ENCODE results near the gene MRPS23.

Gene MRPS23

DNA sequence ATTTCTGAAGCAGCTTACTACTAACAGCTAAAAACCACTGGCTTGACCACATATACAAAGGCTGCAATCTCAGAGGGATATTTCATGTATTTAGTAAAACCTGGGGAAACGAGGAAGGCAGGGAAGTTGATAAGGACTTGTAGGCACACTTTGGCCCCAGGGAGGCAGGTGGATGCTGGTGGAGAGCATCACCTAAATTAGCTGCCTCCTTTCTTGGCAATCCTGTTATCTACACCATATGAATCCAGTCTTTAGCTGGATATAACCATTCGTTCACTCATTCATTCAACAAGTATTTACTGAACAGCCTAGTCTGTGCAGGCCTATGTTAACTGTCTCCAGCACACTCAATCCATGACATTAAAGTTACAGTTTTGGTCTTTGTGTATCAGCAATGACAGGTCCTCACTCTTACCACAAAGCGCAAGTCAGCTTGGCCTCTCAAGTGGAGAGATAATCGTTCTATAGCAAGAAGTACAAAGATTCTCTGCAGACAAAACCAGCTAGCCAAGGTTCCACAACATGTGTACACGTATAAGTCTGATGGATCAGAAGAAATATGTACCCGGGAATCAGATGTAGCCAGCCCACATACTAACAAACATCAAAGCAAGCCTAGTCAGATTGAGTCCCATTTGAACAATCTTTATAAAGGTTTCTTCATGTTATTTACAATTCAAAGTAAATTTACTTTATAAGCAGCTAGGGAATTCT, 10.8 kb downstream of the MRPS23 start:
- Histone ChIP-seq H3K9me3 (ENCODE audit: control insufficient read depth, insufficient read depth, low read depth, low read length) (no peaks in the 10 kb centered on the region), H3K4me3 (ENCODE audit: low read depth, low read length) (no peak overlapping the region), H3K36me3 (ENCODE audit: control insufficient read depth in 2 of 2, insufficient read depth in 1 of 2, low read length in 2 of 2) (peaks cover 55 to 56% of the 10 kb centered on the region in 2 experiments), H3K27ac (ENCODE audit: extremely low read depth, low read depth, low read length) (peak overlapping the region; percentile 11; the same call in 1 of the 2 replicates), H3K4me1 (ENCODE audit: control insufficient read depth, insufficient read depth, low read length) (no peaks in the 10 kb centered on the region)
- TF ChIP-seq SCRT2 (tag by site-specific recombination; IDR thresholded peaks at IDR 0.05) = peak; percentile 48; the same call in 1 of the 2 replicates
- TF ChIP-seq ZNF132 (tag by site-specific recombination; IDR thresholded peaks at IDR 0.05; ENCODE audit: borderline replicate concordance) = no peak
- ChIA-PET POLR2A (interaction anchor here (1.8 kb wide), 1 partner anchor 10 kb away, joined by 9 read pairs; the partner anchor contains the start of gene MRPS23), CTCF (interaction anchor here (0.5 to 1.0 kb wide), 6 partner anchors 34 to 829 kb away, joined by 3 to 4 read pairs (median 3); no protein-coding TSS in a partner anchor)

GRCh38 chr17:57838453-57838852, 11.4 kb downstream of the MRPS23 start:
- Histone ChIP-seq H3K27ac (ENCODE audit: extremely low read depth, low read depth, low read length) (no peak overlapping the region), H3K4me3 (ENCODE audit: low read depth, low read length) (no peak overlapping the region), H3K9me3 (ENCODE audit: control insufficient read depth, insufficient read depth, low read depth, low read length) (no peaks in the 10 kb centered on the region), H3K4me1 (ENCODE audit: control insufficient read depth, insufficient read depth, low read length) (no peaks in the 10 kb centered on the region), H3K36me3 (ENCODE audit: control insufficient read depth in 2 of 2, insufficient read depth in 1 of 2, low read length in 2 of 2) (peaks cover 50 to 51% of the 10 kb centered on the region in 2 experiments)
- POLR2A ChIA-PET = interaction anchor here (1.8 kb wide), 1 partner anchor 11 kb away, joined by 9 read pairs; the partner anchor contains the start of gene MRPS23
- no peak for TF ChIP-seq ZNF792 (tag by site-specific recombination; IDR thresholded peaks at IDR 0.05)
- TF ChIP-seq ZNF184 (tag by site-specific recombination; IDR thresholded peaks at IDR 0.05) = no peak
- no peak for TF ChIP-seq ZNF121 (tag by site-specific recombination; IDR thresholded peaks at IDR 0.05)
- TF ChIP-seq KLF9 (tag by site-specific recombination; IDR thresholded peaks at IDR 0.05; ENCODE audit: low read depth) = no peak
- no peak for TF ChIP-seq ZXDB (tag by site-specific recombination; IDR thresholded peaks at IDR 0.05)
- TF ChIP-seq, protein P1, sequence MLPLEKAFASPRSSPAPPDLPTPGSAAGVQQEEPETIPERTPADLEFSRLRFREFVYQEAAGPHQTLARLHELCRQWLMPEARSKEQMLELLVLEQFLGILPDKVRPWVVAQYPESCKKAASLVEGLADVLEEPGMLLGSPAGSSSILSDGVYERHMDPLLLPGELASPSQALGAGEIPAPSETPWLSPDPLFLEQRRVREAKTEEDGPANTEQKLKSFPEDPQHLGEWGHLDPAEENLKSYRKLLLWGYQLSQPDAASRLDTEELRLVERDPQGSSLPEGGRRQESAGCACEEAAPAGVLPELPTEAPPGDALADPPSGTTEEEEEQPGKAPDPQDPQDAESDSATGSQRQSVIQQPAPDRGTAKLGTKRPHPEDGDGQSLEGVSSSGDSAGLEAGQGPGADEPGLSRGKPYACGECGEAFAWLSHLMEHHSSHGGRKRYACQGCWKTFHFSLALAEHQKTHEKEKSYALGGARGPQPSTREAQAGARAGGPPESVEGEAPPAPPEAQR (tag by site-specific recombination; IDR thresholded peaks at IDR 0.05) = no peak
- TF ChIP-seq, protein P2, sequence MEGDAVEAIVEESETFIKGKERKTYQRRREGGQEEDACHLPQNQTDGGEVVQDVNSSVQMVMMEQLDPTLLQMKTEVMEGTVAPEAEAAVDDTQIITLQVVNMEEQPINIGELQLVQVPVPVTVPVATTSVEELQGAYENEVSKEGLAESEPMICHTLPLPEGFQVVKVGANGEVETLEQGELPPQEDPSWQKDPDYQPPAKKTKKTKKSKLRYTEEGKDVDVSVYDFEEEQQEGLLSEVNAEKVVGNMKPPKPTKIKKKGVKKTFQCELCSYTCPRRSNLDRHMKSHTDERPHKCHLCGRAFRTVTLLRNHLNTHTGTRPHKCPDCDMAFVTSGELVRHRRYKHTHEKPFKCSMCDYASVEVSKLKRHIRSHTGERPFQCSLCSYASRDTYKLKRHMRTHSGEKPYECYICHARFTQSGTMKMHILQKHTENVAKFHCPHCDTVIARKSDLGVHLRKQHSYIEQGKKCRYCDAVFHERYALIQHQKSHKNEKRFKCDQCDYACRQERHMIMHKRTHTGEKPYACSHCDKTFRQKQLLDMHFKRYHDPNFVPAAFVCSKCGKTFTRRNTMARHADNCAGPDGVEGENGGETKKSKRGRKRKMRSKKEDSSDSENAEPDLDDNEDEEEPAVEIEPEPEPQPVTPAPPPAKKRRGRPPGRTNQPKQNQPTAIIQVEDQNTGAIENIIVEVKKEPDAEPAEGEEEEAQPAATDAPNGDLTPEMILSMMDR (tag by site-specific recombination; IDR thresholded peaks at IDR 0.05) = no peak
- TF ChIP-seq TCF7L2 (IDR thresholded peaks at IDR 0.05; ENCODE audit: borderline replicate concordance, low read depth, low read length) = no peak
- no peak for TF ChIP-seq ZNF558 (tag by site-specific recombination; IDR thresholded peaks at IDR 0.05)
- no peak for TF ChIP-seq FEZF1 (tag by site-specific recombination; IDR thresholded peaks at IDR 0.05)
- TF ChIP-seq TSHZ1 (tag by site-specific recombination; IDR thresholded peaks at IDR 0.05; ENCODE audit: borderline replicate concordance) = no peak
- no peak for TF ChIP-seq ZNF133 (tag by site-specific recombination; IDR thresholded peaks at IDR 0.05)
- CTCF ChIA-PET = interaction anchor here (0.6 to 1.0 kb wide), 6 partner anchors 161 to 828 kb away, joined by 3 to 6 read pairs (median 3); no protein-coding TSS in a partner anchor
